Stimulated activated CD4-positive, alpha-beta T cell treated with anti-CD3 and anti-CD28 coated beads, TNF-alpha, amount 100 ng/mL, for 48 hours (primary cell): ENCODE data around the gene GLRX3.
A peak's percentile ranks its signal among the peaks of the same experiment; 100 is the strongest.
"Not testable (repeated sequence)": the region's sequence is repeated elsewhere in the genome, so short reads cannot be mapped to it uniquely, and the experiment has no call there.

Experiments used
- DNase-seq, 3 donors: peaks; one replicate each; pipeline ENCODE4 v3.0.0-alpha.2; 2020; ENCODE audit warnings: low read depth in 3 of 3

The GLRX3 gene

DNA sequence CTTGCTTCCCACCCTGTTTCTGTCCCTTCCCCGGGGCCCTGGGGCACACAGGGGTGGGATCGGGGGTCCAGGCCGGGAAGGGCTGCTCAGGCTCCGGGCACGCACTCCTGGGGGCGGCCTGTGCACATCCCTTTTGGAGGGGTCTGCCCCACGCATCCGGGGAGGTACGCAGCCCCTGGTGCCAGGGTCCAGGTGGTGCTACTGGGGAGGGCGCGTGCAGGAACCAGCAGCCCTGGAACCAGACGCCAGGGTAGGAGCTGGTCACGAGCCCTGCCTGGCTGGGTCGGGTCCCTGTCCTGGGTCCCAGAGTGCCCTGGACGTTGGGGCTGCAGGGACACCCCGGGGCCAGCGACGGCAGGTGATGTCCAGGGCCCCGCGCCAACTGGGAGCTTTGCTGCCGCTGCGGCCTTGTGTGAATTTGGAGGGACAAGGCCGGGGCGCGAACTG, 53.4 kb downstream of the GLRX3 start:
- DNase-seq = no peak

DNA sequence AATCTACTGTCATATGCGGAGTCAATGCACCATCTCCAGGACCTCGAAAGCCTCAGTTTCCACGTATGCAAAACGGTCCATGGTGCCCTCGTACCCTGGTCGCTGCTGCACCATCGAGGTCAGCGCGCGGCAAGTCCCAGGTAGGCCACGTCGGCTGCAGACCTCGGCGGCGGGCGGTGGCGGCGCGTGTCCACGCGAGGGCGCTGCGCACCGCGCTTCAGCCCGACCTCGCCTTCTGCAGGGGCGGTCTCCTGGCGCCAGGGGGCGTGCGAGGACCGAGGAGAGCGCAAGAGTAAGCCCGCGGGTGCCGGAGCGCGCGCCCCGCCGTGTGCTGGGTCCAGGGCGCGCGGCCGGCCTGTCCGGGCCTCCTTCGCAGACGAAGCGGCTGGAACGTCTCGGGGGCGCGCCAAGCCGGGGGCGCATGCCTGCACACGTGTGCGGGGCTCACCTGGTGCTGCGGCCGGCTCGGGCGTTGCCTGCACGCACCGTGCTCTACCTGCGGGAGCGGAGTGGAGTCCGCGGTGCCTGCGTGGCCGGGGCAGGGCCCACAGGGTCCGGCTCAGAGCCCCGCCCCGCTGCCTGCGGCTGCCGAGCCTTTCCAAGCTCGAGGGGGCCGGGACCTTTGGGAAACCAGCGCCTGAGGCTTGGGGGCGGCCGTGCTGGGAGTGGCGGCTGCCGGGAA, 54.0 kb downstream of the GLRX3 start:
- DNase-seq = peak; percentile 69 to 85 (median 84)

DNA sequence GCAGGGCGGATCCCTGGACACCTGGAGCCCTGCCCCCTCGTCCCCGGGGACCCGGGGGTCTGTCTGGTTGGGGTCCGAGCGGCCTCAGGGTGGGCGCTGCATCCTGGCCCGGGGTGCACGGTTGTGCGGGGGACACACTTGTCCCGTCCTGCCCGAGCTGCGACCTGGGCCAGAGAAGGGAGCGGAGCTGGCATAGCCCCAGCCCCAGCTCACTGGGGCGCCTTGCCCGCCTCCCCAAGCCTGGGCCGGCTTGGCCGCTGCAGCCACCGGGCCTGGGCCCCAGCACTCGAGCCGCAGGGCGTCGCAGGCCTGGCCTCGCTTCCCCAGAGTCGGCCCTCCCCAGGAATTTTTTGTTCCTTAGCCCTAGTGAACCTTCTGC, 54.5 kb downstream of the GLRX3 start:
- DNase-seq = no peak

DNA sequence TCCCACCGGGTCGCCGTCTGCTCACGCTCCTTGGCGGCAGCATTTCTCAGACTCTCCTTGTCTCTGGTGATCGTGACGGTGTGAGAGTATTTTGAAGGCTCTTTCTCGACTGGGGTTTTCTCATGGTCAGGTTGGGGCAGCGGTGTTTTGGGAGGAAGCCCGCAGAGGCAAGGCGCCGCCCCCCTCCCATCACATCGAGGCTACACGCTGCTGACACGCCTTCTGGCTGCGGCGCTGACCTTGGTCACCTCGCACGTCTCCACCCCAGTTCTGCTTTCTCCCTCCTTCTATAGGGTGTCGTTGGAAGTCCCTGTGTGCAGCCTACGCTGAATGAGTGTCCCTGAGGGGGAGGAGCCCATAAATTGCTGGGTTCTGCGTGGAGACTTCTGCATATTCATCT, 55.2 kb downstream of the GLRX3 start:
- no peak for DNase-seq

DNA sequence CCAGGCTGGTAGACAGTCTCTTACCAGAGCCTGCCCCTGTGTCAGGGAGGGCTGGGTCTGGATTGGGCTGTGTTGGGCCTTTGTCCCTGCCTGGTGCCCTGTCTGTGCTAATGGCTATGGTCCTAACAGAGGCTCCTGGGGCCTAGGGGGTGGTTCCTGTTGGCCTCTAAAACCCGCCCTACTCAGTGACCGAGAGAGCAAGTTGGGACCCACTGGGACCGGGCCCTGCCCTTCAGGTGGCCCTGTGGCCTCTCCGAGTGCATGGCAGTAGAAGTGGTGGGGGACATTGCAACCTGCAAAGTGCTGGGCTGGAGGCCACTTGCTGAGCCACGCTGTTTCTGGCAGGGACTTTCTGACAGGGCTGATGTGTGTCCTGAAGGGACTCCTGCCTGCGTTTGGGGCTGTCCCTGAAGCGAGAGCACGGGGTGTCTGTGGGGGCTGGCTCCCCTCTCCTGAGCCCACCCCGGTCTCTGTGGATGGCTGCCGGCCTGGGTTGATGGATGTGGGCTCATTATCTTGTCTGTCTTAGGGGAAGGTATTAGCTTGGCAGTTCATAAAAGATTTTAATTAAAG, 56.2 kb downstream of the GLRX3 start:
- no peak for DNase-seq

DNA sequence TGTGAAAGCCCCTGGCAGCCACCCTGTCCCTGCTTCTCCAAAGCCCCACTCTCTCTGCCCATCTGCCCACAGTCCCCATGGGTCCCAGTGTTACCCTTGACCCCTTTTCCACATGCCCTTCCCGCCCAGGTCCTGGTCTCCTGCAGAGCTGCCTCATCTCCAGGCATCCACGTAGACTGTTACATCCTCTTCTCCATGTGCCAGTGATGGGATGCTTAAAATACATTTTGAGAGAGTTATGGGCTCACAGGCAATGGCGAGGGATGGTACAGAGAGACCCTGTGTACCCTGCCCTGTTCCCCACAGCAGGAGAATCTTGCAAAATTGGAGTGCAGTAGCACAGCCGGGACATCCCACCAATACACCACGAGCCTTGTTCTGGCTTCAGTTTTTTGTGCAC, 56.8 kb downstream of the GLRX3 start:
- DNase-seq = no peak

DNA sequence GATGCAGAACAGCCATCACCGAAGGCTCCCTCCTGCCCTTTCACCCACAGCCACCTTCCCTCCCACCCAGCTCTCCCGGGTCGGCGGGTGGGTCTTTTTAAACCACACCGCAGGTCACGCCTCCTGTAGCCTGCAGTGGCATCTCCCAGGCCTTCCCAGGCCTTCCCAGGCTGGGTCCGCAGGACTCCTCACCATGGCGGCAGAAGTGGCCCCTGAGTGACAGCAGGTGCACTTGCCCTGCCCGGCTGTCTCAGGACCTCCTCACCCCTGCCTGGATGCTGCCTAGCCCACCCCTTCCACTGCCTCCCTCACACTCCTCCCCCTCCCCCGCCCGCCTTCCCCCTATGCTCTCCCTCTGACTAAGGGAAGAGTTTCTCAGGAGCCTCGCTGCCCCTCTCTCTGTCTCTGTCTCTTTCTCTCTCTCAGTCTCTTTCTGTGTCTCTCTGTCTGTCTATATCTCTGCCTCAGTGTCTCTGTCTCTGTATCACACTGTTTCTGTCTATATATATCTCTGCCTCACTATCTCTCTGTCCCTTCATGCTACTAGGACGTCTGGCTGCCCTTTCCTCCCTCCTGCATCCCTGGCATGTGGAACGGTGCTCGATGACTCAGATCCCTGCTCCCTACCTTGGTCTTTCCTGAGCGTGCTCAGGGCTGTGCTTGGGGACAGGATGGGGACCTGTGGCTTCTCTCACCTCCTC, 57.5 kb downstream of the GLRX3 start:
- no peak for DNase-seq

DNA sequence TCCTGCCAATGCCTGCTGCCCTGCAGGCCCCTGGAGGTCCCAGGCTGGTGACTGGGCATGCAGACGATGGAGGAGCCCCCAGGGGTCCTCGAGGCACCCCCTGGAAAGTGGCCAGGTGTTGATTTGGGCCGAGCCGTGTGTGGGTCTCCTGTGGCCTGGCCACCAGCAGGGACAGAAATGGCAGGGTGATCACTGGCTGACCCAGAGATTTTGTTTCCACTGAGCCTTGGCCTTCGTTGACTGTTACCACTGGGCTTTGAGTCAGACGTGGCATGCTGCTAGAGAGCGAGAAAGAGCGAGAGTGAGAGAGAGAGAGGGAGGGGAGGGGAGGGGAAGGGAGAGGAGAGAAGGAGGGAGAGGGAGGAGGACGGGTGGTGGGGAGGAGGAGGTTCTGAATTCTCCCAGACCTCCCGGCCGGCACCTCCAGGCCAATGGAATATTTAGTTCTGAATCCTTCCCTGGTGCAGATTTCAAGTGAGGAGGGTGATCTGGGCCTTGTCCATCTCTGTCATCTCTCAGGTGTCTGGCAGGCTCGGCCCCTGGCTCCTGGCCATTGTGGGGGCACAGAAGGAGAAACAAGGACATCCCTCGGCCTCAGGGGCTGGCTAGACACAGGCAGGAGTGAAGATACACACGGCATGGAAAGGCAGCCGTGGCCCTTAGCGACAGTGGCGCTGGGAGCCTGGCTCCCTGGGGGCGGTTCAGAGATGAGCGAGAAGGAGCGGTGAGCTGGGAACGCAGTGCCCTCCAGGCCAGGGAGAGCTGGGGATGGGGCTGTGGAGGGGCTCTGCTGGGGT, 58.2 kb downstream of the GLRX3 start:
- no peak for DNase-seq

DNA sequence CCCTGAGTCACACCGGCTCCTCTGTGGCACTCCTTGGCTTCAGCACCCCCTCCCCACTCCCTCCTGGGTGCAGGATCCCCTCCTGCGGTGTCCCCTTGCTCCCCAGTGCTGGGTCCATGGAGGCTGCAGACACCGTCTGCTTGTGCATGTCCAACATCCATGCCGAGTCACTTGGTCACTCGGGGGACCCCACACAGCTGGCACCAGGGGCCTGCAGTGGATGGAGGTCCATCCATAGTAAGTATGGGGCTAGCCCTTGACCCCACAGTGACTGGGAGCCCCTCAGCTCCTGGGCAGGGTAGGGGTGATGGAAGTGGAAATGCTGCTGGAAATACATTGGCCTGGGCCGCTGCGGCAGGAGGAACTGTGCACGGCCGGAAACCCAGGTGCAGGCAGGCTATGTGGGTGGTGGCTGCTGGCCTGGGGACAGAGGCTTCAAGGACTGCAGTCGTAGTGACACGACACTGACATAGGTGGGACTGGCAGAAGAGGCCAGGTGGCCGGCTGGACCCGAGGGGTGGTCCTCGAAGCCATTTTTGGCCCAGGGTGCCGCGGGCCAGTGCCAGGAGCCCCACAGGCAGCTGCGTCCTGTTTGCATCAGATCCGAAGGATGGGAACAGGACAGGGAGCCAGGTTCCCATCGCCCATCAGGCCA, 58.9 kb downstream of the GLRX3 start:
- DNase-seq = no peak

DNA sequence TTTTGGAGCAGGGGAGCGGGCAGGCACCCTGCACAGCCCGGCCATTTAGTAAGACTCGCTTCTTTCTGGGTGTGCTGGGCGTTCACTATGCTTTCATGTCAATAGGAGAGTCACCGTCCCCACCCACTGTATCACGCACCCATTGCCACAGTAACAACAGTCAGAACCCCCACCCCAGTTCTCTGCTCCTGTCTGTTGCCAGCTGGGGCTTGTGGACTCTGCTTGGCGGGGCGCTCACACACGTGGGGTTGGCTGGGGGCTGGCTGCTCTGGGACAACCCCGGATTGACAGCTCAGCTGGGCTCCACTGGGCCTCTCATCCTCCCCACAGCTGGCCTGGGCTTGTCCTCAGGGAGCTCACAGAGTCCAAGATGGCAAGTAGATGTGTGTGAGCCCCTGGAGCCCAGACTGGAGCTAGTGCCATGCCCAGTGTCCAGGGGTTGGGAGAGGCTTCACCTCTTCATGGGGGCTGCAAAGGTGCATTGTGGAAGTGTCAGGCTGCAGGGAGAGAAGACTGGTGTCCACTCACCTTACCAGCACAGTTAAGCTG, 59.6 kb downstream of the GLRX3 start:
- no peak for DNase-seq

DNA sequence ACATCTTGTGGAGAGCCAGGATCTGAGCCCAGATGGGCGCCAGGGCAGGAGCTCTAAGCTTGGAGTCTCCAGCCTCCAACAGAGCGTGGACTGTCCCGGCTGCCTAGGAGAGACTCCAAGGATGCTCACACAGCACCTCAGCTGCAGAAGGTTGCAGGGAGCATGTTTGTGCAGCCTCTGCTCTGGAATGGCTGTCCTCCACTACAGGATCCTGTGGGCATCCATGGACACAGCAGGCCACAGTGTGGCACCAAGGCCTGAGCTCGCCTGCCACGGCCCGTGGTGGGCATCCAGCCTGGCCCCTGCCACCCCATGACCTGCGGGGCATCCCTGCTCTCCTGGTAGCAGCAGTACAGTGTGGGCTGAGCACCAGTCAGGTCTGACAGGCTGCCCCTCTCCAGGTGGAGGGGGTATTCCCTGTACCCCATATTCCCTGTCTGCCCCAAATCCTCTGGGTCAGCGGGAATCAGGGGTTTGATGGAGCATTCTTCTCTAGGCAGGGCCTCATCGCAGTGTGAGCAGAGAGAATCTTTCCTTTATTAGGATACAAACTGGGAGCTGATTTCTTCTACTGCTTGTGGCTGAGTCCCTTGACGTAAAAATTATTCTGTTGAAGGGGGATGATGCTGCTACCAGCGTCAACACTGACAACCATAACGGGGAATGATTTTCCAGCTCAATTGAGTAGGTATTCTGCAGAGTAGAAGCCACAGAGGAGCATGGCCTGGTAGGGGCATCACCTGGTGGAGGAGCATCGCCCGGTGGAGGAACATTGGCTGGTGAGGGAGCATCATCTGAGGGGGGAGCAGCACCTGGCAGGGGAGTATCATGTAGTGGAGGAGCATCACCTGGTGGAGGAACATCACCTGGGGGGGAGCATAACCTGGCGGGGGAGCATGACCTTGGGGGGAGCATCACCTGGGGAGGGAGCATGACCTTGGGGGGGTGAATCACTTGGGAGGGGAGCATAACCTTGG, 60.6 kb downstream of the GLRX3 start:
- no peak for DNase-seq

DNA sequence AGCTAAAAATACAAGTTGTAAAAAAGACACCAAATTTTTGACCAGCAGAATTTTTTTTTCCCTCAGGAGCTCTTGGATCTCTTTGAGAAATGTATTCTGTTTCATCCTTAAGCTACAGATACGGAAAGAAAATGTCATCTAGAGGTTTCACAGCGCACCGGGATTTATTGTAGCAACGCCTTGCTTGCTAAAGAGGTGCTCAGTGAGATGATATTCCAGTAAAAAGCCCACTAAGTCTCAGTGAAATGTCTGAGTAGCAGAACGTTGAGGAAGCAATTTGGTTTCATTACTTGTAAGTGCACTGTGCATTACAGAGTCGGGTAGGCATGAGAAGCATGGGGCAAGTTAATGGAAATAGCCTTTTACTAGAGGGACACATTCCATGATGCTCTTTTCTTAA, 62.5 kb downstream of the GLRX3 start:
- DNase-seq = no peak

DNA sequence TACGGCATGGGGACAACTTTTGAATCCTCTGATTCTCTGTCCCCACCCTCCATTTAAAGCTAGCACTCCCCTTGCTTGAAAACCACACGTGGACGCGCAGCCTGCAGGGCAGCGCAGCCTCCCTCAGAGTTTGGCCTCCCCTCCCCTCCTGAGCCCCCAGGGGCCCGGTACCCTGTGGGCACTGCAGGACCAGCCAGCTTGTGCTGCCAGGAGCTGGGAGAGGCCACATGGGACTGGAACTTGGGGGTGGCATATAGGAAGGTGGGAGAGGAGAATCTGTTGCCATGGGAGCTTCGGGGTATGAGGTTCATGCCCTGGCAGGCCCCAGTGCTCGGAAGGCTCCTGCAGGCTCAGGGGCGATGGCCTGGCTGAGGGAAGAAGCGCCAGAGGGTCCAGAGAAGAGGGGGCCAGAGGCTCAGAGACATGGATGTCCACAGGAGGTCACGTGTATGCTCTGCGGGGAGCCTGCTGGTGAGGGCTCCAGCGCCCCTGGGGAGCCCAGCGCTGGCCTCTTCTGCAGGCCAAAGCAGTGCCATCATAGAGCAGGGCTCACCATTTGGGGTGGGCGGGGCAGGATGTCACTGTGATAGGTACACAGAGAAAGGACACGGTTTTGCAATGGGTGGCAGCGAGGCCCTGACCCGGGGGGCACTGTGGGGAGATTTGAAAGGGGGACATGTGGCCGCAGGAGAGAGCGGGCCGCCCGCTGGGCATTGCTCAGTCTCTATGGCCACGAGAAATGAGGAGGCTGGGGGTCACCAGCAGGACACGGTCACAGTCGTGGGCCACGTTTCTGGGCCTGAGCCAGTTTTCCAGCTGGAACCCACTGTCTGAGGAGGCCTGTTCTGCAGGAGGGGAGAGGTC, 64.2 kb downstream of the GLRX3 start:
- DNase-seq = no peak

DNA sequence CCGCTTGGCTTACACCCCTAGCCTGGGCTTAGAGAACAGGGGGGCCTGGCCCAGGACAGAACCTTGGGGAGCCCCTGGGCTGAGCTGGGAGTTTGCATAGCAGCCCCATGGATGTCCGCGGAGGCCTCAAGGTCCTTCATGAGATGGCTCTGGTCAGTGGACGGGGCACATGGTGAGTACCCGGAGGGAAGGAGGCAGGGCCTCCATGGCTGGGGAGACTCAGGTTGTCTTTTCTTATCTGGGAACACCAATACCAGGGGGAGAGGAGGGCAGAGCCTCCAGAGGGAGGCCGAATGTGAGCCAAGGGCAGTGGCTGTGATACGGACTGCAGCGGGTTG, 64.8 kb downstream of the GLRX3 start:
- DNase-seq = no peak

DNA sequence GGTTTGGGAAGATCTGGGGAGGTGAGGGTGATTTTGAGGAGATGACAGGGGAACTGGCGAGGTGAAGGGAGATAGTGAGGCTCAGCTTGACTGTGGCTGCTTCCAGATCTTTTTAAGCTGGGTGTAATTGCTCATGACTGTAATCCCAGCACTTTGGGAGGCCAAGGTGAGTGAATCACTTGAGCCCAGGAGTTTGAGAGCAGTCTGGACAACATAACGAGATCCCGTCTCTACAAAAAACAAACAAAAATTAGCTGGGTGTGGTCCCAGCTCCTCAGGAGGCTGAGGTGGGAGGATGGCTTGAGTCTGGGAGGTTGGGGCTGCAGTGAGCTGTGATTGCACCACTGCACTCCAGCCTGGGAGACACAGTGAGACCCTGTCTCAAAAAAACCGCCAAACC, 66.0 kb downstream of the GLRX3 start:
- not testable (repeated sequence) for DNase-seq

DNA sequence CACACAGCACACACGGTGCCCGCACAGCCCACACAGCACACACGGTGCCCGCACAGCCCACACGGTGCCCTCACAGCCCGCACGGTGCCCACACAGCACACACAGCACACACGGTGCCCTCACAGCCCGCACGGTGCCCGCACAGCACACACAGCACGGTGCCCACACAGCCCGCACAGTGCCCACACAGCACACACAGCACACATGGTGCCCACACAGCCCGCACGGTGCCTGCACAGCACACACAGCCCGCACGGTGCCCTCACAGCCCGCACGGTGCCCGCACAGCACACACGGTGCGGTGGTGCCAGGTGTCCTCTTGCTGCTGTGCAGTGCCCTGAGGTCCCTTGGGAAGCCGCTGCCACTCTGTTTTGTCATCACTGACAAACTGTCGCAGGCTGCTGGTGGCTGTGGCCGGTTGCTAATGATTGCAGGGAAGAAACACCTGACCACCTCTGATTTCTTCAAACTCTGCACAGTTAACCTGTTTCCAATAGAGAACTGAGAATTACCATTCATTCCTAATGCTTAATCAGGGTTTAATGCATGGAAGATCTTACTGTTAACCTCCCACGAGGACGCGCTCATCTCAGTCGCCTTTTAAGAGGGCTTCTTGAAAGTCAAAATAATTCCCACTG, 66.9 kb downstream of the GLRX3 start:
- no peak for DNase-seq

DNA sequence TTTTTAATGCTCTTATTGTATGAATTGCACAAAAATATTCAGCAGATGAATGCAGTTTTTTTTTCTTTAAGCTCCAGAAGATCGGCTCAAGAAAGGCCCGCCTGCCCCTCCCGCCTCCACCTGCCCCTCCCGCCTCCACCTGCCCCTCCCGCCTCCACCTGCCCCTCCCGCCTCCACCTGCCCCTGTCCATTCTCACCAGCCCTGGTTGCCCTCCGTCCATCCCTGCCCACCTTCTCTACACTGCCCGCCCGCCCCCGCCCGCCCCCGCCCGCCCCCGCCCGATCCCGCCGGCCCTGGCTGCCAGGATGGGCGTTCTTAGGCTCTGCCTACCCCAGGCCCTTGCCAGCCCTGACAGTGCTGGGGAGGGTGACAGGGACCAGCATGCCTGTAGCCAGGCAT, 67.4 kb downstream of the GLRX3 start:
- no peak for DNase-seq

DNA sequence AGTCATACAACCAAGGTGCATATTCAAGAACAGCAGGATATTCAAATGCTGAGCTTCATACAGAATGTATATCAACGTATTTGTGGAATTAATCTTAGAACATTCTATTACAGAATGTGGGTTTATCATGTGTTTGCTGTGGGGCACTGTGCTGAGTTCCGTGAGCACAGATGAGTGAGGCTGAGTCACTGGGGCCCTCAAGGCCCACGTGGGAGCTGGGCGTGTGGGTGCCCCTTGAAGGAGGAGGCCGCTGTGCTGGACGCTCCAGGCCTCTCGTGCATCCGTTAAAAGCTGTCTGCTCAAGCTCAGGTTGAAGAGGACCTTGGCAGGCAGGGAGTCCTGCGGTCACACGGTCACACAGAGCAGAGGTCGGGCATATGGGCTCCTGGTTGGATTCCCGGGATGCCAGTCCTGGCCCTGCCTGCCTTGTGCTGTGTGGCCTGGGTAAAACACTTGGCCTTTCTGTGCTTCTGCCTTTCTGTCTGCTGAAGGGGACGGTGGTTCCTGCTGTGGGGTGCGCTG, 70.1 kb downstream of the GLRX3 start:
- no peak for DNase-seq

DNA sequence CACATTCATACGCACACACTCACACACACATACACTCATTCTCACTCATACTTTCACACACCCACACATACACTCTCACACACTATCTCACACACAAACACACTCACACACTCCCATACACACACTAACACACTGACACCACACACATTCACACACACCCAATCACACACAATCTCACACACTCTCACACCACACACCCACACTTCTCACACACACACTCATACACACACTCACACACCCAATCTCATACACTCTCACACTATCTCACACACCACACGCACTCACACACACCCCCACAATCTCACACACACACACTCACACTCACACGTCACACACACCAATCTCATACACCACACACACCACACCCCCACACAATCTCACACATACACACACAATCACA, 71.0 kb downstream of the GLRX3 start:
- DNase-seq = no peak
